Epithelial cell of proximal tubule (primary cell): ENCODE measurements around the gene DEAF1. TPM values are rescaled to one million over a fixed set of nuclear protein-coding genes. Genes with fewer than 3 reads are reported as not detected.

Source experiments
- DNase-seq: peaks from one replicate; pipeline ENCODE4 v3.0.0-alpha.2; 2011; ENCODE audit warnings: low read depth
- H3K4me3 ChIP-seq: 2 replicates; pipeline ENCODE4 v1.5.1; 2011; ENCODE audit warnings: low read depth, mild to moderate bottlenecking, low read length
- CTCF ChIP-seq: conservative IDR thresholded peaks from 2 replicates; pipeline ENCODE4 v1.5.1; 2012; ENCODE audit warnings: low read depth, mild to moderate bottlenecking, low read length
- total RNA-seq: library from RNA; depleted of rRNA; stranded (reverse); fragments of >200 nt; gene quantifications from 2 replicates; pipeline ENCODE4 v1.2.3, GENCODE V29; 2015

DEAF1 gene
- total RNA-seq, 1 donor from 2014 or later: 38.2 TPM

GRCh38 chr11:624705-625635, 70.1 kb downstream of the DEAF1 start, which contains the start of gene CDHR5:
Gene CDHR5 (minus strand): TSS chr11:624955. CDS start chr11:624902, 53 bp downstream.
- no peak for TF ChIP-seq CTCF
- DNase-seq: no peak
- H3K4me3 ChIP-seq: no peak within 1 kb of the TSS

- no peak overlapping the region for H3K4me3 ChIP-seq
- TF ChIP-seq CTCF: no peak
- DNase-seq: no peak
Observed at GRCh38 chr11:623999-624704, 70.9 kb downstream of the DEAF1 start.

- no peak for TF ChIP-seq CTCF
- no peak overlapping the region for H3K4me3 ChIP-seq
- DNase-seq: no peak
Observed at GRCh38 chr11:623349-623869, 71.6 kb downstream of the DEAF1 start.

GRCh38 chr11:621838-622237, 73.2 kb downstream of the DEAF1 start:
- DNase-seq: no peak
- no peak for TF ChIP-seq CTCF
- H3K4me3 ChIP-seq: no peak overlapping the region

- no peak for TF ChIP-seq CTCF
- H3K4me3 ChIP-seq: no peak overlapping the region
- no peak for DNase-seq
Observed at GRCh38 chr11:620935-621814, 73.8 kb downstream of the DEAF1 start.

GRCh38 chr11:620201-620600, 74.8 kb downstream of the DEAF1 start:
- DNase-seq: no peak
- TF ChIP-seq CTCF: no peak
- no peak overlapping the region for H3K4me3 ChIP-seq
